Anterior cingulate cortex (tissue), 58 donors: ENCODE data around the gene CGAS.
"Not testable (repeated sequence)": the region's sequence is repeated elsewhere in the genome, so short reads cannot be mapped to it uniquely, and the experiment has no call there.

ENCODE experiments used
- DNase-seq, 58 donors: peaks; one replicate each; lab custom pipeline; 2025; lab: John Stamatoyannopoulos, UW

CGAS gene

DNA sequence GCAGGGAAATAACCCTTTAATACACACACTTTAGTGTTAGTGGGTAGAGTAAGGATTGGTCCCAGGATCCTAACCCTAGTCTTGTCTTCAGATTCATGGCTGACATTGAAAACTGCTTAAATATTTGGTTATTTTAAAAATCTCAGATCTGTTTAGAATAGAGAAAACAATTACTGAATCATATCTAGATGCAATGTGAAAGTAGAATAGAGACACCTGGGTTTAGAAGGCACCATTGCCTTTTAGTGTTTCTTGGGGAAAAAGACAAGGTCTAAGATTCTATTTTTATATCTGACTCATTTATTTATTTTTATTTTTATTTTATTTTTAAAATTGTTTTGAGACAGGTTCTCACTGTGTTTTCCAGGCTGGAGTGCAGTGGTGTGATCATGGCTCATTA lies 51.4 kb downstream of the CGAS start:
- DNase-seq, result no peak

DNA sequence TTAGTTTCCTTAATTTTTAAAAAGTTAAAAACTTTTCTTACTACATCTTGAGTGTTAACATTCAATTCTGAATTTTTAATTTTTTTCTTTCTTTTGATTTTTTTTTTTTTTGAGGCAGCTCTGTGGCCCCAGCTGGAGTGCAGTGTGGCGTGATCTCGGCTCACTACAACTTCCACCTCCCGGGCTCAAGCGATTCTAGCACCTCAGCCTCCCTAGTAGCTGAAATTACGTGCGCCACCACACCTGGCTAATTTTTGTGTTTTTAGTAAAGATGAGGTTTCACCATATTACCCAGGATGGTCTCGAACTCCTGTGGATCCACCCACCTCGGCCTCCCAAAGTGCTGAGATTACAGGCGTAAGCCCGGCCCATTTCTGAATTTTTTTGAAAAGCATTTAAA lies 56.2 kb downstream of the CGAS start:
- no peak for DNase-seq

DNA sequence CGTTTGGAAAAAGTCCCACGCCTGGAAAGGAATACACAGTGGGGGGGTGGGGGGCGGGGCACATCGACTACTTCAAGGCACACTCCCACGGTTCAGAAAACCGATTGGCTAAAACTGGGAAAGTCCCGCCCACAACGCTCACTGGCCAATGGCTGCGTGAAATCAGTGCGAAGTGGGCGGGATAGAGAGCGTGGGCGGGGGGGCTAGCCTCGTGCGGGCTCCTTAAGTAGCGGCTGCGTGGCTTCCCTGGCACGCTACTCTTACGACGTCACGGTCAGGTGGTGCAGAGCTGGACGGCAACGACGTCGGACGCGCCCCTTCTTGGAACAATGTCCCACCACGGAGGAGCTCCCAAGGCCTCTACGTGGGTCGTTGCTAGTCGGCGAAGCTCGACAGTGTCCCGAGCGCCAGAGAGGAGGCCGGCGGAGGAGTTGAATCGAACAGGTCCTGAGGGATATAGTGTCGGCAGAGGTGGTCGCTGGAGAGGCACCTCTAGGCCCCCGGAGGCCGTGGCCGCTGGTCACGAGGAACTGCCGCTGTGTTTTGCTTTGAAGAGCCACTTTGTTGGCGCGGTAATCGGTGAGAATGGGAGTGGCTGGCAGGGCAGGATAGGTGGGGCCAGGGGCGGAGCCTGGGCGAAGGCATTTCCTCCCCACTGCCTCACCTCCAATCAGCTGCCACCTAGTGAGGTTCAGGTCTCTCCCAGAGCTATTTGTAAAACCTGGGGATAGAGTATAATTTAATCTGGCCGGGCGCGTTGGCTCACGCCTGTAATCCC lies 57.3 kb downstream of the CGAS start, which contains the start of gene DDX43:
TSS of gene DDX43 (plus strand) at position 252 of the 778 bp plus-strand sequence. CDS start at position 330, 78 bp downstream.
- peak in 12 of 58 donors; percentile 1 to 36 (median 6) for DNase-seq

DNA sequence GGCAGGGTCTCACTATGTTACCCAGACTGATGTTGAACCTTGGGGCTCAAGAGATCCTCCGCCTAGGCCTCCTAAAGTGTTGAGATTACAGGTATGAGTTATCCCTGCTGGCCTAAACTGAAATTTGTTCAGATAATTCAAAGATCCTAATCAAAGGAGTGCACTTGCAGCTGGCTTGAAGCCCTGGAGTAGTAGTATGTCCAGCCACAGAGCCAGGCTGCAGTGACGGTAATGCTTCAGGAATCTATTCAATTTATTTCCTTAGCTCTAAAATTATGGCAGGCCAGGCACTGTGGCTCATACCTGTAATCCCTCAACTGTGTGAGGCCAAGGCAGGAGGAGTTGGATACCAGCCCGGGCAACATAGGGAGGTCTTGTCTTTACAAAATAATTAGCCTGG lies 58.8 kb downstream of the CGAS start:
- no peak for DNase-seq

DNA sequence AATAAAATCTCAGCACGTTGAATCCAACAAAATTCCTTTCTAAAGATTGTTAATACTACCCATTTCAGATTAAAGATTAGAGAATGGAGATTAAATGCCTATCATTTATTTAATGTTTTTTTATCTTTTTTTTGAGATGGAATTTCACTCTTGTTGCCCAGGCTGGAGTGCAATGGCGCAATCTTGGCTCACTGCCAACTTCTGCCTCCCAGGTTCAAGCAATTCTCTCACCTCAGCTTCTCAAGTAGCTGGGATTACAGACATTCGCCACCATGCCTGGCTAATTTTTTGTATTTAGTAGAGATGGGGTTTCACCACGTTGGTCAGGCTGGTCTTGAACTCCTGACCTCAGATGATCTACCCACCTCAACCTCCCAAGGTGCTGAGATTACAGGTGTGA lies 59.9 kb downstream of the CGAS start:
- not testable (repeated sequence) for DNase-seq

DNA sequence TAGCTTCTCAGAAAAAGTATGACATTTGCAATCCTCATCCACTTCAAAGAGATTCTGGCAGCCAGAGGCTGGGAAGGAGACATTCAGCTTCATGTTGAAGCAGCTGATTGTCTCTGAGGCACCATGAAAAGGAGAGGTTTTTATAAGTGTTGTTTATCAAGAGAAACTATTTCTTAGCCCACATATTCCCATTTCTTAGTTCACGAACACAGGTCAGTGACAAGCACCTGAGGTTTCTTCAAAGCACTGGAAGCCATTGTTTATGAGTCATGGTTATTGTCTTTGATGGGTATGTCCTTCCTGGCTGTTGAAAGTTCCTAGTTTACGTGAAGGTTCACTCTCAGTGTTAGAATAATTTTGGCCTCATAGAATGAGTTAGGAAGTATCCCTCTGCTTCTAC lies 60.4 kb downstream of the CGAS start:
- no peak for DNase-seq

DNA sequence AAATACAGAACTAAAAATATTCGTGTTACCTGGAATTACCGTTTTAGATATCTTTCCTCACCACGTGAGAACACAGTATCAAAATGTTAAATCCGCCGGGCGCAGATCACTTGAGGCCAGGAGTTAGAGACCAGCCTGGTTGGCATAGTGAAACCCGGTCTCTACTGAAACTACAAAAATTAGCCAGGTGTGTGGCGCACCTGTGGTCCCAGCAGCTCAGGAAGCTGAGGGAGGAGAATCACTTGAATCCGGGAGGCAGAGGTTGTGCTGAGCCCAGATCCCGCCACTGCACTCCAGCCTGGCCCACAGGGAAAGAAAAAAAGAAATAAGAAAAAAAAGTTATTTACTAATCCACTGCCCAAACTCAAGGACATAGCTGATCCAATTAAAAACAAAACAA lies 62.2 kb downstream of the CGAS start:
- no peak for DNase-seq

DNA sequence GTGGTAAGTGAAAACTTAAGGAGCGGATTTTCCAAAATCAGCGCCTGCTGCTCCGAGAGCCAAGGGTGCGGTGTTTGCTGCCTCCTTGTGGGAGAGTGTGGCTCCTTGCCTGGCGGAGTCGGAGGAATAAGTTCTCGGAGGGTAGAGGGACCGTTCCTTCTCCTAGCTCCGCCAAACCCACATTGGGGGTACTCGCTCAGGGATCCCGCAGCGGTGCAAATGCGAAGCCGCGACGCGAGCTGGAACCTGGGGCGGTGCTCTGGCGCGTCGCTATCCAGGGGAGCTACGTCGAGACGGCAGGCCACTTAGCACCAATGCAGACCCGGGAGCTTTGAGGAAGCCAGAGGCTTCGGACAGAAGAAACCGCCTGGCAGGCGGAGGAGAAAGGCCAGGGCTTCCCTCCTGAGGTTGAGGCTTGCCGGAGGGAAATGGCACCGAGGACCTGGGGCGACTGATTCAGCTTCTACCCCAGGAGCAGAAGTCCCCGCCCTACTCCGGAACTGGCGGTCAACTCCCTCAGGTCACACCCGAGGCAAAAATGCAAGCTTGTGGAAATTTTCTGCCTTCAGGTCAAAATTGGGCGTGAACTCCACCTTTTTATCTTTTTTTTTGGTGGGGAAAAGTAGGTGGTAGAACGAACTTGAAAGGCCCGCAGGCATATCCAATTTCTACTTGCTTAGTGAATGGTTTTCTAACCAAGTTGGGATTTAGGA lies 63.1 kb downstream of the CGAS start:
- peak in 34 of 58 donors; percentile 2 to 43 (median 12) for DNase-seq

DNA sequence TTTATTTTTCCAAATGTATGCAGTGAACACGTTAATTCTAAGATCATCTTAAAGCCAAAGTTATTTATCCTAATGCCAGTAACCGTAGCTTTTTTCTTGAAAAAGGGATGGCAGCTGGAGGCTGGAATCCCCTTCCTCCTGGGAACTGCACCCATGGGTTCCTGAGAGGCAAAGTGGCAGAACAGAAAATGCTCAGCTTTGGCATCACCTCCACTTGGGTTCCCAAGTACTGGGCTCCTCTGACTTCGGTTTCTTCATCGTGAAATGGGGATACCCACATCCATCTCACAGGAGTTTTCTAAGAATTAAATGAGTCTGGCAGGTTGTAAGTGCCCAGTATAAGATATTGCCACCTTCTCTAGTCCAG lies 63.7 kb downstream of the CGAS start:
- no peak for DNase-seq

DNA sequence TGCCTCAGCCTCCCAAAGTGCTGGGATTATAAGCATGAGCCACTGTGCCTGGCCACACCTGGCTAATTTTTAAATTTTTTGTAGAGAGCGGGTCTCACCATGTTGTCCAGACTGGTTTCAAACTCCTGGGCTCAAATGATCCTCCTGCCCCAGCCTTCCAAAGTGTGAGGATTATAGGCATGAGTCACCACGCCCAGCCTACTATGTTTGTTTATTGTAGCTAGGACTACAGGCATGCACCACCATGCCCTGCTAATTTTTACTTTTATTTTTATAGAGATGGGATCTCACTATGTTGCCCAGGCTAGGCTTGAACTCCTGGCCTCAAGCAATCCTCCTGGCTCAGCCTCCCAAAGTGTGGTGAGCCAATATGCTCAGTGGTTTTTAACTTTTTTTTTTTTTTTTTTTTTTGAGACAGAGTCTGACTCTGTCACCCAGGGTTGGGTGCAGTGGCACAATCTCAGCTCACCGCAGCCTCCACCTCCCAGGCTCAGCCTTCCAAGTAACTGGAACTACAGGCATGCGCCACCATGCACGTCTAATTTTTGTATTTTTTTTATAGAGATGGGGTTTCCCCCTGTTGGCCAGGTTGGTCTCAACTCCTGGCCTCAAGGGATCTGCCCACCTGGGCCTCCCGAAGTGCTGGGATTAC lies 69.5 kb downstream of the CGAS start:
- DNase-seq, result no peak

DNA sequence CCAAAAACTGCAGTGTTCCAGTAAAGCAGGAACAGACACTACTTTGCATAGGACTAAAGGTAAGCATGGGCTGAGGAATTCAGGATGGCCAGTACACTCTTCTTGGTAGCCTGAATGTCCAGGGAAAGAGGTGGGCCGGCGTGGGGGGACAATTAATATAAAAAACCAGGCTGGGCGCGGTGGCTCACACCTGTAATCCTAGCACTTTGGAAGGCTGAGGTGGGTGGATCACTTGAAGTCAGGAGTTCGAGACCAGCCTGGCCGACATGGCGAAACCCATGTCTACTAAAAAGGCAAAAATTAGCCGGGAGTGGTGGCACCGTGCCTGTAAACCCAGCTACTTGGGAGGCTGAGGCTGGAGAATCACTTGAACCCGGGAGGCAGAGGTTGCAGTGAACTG lies 70.6 kb downstream of the CGAS start:
- not testable (repeated sequence) for DNase-seq

DNA sequence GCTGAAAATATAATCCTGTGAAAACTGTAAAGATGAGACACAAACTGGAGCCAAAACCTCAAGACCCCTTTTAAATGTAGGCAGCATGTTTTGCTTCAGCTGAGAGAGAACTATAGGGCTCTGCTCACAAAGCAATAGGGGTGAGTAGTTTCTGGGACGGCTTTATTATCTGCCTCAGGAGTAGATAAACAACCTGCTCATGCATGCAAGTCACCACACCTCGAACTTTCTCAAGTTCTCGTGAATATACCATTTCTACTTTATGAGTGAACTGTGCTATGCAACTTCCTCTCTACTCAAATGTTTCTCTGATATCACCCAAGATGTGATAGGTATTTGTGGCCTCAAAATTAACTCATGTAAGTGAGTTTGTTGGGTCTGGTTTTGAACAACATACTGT lies 74.9 kb downstream of the CGAS start:
- no peak for DNase-seq

DNA sequence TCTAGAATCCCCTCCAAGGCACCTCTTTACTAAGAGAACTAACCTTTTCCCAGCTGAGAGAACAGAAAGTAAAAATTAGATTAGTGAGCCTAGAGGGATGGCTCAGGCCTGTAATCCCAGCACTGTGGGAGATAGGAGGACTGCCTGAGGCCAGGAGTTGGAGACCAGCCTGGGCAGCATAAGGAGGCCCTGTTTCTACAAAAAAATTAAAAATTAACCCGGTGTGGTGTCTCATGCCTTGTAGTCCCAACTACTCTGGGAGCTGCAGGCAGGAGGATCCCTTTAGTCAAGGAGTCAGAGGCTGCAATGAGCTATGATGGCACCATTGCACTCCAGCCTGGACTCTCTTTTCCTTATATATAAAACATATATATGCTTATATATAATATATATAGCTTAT lies 76.9 kb downstream of the CGAS start:
- DNase-seq, result no peak
